Amygdala (tissue), 56 donors: ENCODE results near the gene CD3D.
"Not testable (repeated sequence)": the region's sequence is repeated elsewhere in the genome, so short reads cannot be mapped to it uniquely, and the experiment has no call there.

Source experiments
- DNase-seq, 56 donors: peaks; one replicate each; lab custom pipeline; 2025; lab: John Stamatoyannopoulos, UW

Gene CD3D

DNA sequence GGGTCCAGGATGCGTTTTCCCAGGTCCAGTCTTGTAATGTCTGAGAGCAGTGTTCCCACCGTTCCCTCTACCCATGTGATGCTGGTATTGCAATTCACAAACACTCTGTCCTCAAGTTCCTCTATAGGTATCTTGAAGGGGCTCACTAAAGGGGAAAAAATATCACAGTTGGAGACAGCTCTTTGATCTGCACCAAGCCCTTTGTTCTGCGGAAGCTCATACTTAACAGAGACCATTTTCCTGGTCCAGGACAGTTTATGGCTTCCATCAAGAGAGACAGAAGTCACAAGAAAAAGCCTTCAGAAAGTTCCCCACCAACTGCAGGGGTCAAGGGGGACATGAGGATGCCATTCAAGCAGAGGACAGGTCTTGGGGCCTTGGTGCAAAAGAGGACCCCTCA, 2.1 kb downstream of the CD3D start:
- DNase-seq: no peak

DNA sequence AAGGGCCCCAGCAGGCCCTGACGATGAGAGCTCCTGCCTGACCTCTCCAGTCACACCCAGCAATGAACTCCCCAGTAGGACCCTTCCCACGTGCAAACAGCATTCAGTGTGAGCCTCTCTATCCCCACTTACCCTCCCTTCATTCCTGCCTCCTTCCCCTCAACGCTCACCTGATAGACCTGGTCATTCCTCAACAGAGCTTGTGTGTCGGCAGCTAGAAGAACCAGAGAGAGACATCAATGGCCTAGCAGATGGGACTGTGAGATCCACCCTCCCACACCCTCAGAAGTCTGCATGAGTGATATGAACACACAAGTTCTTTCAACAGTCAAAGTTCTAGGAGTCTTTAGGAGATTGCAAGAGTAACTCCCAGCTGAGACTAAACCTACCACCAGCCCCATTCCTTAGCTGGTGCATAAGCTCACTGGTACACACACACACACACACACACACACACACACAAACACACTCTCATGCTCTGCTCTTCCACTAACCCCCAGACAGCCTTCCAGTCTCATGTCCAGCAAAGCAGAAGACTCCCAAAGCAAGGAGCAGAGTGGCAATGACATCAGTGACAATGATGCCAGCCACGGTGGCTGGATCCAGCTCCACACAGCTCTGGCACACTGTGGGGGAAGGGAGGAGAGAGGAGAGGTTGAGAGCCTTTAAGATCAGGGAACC, 3.1 kb downstream of the CD3D start:
- DNase-seq: no peak

DNA sequence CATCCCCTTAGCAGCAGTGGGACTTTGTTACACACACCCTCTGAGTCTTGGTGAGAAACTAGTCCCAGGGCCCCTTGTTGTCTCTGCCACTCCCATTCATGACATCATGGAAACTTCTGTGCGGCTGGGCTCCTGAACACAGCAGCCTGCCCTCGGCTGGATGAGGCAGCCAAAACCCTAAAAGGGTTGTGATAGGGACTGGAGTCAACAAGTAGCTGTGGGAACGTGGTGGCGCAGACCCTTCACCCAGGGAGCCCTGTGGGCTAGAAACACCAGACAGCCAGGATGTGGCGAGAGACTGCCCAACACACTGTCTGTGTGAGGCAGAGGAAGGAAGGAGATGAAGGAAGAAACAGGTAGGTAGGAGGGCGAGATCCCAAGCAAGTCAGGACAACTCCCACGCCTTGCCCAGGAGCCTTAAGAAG, 3.9 kb downstream of the CD3D start:
- DNase-seq: no peak

DNA sequence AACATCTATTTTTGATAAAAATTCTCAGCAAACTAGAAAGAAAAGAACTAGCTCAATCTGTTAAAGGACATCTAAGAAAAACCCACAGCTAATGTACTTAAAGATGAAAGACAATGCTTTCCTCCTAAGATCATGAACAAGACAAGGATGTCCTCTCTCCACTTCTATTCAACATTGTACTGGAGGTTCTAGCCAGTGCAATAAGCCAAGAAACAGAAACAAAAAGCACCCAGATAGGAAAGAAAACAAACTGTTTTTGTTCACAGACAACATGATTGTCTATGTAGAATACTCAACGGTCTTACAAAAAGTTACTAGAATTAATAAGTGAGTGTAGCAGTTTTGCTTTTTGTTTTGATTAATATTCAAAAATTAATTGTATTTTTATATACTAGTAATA, 7.8 kb downstream of the CD3D start:
- DNase-seq: no peak

DNA sequence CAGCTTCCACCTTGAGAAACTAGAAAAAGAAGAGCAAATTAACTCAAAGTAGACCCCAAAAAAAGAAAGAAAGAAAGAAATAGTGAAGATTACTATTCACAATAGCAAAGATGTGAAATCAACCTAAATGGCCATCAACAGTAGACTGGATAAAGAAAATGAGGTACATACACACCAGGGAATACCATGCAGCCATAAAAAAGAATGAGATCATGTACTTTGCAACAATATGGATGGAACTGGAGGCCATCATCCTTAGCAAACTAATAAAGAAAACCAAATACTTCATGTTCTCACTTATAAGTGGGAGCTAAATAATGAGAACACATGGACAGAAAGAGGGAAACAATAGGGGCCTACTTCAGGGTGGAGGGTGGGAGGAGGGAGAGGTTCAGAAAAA, 13.8 kb downstream of the CD3D start:
- no peak for DNase-seq

DNA sequence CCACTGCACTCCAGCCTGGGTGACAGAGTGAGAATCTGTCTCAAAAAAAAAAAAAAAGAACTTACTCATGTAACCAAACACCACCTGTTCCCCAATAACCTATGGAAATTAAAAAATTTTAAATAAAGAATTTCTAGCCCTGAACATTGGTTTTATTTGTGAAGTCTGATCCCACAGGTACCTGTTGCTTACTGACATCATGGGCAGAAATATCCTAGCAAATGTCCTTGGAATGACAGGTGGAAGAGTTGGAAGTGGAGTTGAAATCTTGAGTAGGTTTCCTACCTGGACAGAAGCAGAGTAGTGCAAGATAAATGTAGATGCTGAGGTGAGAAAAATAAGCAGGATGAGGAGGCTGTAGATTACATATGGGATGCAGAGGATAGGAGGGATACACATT, 17.2 kb downstream of the CD3D start:
- no peak for DNase-seq

DNA sequence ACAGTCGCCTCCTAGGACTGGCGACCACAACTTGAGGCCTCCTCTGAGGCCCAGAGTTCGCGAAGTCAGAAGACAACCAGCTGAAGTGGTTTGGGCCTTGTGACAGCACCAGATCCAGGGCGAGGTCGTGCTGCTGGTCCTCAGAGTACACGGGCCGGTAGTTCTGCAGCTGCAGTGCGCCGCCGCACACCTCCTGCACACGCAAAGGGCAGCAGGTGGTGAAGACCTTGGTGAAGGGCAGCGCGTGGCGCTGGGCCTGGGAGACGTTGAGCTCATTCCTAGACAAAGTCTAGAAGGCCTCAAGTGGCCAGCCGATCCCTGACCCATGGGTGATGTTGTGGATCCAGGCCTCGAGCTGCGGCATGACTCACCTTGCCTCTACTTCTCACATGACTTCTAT, 19.8 kb downstream of the CD3D start:
- DNase-seq: no peak

DNA sequence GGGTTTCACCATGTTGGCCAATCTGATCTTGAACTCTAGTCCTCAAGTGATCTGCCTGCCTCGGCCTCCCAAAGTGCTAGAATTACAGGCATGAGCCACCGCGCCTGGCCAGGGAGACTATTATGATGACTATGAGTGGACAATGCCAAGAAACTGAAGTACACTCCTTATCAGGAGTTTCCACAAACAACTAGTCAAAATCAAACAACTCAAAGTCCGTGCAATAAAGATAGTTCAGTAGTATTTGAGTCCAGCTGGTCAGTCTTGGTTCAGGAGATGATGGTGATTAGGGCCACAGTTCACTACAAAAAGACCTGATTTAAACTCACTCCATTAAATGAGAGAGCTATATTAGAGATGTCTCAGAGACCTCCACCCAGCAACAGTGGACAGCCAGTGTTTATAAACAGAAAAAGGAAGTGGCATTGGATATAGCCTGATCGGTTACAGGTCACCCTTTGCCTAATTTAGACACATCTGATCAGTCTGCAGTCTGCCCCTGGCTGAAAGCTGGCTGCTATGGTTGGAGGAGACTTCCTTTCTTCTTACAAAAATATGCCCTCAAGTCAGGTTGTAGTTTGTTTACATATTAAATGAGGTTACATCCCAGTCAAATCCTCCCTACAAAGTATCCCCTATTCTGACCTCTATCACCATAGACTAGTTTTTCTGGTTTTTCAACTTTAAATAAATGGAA, 21.0 kb downstream of the CD3D start:
- DNase-seq: no peak

DNA sequence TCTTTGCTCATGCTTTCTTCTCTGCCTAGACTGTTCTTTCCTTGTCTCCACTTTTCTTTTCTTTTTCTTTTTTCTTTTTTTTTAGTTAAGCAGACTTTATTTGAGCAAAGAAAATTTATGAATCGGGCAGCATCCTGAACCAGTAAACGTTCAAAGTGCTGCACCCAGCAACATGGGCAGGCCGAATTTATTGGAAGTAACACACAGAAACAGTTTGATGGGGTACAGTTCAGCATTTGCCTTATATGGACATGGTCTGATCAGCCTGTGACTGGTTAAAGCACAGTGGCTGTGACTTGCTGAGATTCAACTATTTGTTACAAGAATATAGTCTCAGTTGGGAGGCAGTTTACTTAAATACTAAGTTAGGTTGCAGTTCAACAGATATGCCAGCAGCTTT, 22.0 kb downstream of the CD3D start:
- no peak for DNase-seq

DNA sequence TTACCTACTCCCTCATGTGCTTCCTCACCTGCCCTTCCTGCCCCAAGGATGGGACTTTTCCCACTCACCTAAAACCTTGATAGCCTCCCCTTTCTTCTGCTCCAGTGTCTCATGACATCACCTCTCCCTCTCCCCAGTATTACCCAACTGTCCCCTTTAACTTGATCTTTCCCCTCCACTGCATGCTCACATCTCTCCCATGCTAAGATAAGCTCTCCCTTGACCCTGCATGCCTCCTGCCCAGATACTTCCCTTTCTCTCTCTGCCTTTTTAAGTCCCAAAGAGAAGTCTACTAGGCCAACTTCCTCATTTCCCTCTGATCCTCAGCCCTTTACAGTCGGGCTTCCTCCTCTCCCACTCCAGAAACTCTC, 23.2 kb downstream of the CD3D start:
- no peak for DNase-seq

DNA sequence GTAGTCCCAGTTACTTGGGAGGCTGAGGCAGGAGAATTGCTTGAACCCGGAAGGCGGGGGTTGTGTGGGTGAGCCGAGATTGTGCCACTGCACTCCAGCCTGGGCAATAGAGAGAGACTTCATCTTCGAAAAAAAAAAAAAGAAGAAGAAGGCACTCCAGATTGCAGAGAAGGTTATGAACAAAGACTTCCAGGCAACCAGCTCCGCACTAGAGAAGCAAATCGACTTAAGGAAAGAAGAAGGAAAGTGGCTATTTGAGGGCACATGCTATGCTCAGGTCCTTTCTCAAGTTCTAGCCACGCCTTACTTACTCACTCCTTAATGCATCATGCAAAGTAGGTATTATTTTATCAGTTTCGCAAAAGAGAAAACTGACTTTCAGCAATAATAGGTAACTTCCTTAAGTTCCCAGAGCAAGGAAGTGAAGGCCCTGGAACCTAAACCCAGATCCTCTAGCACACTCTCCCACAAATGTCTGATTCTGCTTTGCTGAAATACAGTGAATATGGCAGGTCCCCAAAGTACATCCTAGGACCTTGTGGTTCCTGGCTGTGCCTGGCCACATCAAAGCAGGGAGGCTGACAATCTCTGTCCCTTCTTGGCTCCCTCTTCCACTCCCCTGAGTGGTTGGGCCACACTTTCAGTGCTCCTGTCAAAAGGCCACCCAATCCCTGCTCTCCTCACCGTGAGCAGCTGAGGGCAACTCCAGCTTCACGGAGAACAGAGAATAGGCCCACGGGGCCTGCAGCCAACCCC, 23.7 kb downstream of the CD3D start:
- no peak for DNase-seq

DNA sequence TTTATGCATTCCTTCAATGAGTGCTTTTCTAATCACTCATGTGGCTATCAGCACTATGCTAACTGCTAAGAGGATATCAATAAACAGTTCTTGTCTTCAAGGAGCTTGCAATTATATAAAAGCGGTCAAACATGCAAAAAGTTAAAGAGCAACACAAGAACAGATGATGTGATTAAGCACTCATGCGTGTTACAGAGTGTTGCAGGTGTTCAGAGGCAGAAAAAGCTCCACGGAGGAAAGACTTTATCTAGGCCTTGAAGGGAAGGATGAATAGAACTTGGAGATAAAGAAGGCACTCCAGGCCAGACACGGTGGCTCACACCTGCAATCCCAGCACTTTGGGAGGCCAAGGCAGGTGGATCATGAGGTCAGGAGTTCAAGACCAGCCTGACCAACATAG, 24.4 kb downstream of the CD3D start:
- DNase-seq: no peak

DNA sequence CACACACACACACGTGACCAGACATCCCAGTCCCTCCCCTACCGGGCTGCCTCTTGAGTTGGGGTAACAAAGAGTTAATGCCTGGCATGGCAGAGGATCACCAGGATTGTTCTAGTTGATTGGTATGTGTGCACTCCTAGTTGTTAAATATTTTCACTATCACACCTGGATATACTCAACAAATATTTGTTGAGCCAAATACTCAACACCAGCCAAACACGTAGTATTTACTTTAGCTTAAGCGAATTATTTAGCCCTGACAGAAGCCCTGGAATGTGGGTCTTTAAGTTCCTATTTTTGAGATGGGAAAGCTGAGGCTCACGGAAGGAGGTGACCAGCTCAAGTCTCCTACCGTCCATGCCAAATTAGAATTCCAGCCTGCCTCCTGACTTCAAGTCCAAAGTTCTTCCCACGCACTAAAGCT, 27.5 kb downstream of the CD3D start:
- no peak for DNase-seq

DNA sequence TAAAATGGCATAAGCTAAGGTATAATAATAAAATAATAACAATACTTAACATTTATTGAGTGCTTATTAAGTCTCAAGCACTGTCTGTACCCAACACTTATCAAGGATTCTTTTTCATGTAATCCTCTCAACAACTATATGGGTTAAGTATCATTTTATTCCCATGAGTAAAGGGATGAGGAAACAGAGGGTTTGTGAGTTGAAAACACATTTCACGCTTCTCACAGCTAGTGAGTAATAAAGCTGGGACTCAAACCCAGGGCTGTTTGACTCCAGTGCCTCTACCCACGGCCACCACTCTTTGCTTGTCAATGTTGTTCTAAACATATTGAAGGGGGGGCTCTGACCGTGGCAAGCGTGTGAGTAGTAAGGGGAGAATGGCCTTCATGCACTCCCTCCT, 29.3 kb downstream of the CD3D start:
- no peak for DNase-seq

DNA sequence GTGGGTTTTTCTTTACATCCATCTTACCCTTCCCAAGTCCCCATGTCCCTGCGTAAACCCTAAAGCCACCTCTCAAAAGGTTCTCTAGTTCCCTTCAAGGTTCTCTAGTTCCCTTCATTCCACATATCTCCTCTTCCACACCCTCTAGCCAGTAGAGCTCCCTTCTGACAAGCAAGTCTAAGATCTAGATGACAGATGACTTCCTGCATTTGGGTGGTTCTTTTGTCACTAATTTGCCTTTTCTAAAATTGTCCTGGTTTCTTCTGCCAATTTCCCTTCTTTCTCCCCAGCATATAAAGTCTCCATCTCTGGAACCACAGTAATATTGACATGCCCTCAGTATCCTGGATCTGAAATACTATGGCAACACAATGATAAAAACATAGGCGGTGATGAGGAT, 30.2 kb downstream of the CD3D start:
- no peak for DNase-seq

DNA sequence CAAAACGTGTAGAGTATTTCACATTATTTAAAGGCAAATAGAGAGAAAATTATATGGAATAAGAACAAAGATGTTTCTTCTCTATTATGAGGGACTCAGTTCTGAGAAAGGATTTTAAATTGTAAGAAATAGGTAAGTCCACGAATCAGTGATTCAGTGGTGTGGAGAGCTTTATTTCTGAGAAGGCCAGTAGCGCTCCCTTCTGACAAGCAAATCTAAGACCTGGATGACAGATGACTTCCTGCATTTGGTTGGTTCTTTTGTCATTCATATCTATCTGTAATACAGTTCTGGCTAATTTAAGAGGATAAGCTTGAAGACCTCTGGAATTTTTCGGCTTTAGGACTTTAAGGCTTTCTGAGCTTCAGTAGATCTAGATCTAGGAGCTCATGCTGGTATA, 31.0 kb downstream of the CD3D start:
- no peak for DNase-seq

DNA sequence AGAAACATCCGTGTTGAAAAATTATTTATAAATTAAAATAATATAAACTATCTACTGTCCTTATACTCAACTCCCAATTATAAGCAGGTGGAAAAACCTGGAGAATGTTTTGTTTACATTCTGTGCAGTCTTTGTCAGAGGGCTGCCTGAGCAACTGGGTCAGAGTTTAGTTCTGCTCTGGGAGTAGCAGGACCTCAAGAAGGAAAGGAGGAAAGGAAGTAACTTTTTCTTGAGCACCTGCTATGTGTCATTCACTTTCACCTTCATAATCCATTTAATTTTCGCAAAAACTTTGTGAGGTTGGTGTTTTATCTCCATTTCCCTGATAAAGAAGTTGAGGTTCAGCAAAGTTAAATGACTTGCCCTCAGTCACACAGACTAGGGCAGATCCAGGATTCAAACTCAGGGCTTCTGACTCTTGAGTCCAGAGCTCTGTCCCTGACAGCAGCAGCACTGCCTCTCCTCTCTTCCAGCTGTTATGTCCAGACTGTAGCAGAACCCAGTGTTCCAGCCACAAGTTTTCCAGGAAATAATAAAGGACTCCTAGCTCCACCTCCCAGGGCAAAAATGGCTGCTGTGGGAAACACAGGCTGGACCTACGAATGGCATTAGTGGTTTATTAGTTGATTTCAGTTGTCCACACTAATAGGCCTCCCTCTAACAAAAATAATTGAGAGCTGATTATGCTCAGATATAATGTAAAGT, 31.6 kb downstream of the CD3D start:
- no peak for DNase-seq

DNA sequence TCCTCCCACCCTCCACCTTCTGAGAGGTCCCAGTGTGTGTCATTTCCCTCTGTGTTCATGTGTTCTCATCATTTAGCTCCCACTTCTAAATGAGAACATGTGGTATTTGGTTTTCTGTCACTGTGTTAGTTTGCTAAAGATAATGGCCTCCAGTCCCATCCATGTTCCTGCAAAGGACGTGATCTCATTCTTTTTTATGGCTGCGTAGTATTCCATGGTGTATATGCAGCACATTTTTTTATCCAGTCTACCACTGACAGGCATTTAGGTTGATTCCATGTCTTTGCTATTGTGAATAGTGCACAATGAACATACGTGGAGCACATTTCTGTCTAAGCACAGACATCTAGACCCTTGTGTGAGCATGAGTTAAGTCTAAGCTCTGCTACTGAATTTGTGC, 32.2 kb downstream of the CD3D start:
- DNase-seq: no peak

DNA sequence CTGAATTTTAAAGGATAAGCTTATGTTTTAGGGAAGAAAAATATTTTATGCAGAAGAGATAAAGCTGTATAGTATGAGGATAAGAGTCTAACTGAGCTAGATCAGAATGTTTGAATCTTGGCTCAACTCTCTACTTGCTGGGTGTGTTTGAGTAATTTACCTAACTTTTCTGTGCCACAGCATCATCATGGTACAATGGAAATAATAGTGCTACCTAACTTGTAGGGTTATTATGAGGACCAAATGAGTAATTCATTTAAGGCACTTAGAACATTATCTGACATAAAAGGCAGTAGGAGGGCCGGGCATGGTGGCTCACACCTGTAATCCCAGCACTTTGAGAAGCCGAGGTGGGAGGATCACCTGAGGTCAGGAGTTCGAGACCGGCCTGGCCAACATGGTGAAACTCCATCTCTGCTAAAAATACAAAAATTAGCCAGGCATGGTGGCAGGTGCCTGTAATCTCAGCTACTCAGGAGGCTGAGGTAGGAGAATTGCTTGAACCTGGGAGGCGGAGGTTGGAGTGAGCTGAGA, 33.4 kb downstream of the CD3D start:
- not testable (repeated sequence) for DNase-seq

DNA sequence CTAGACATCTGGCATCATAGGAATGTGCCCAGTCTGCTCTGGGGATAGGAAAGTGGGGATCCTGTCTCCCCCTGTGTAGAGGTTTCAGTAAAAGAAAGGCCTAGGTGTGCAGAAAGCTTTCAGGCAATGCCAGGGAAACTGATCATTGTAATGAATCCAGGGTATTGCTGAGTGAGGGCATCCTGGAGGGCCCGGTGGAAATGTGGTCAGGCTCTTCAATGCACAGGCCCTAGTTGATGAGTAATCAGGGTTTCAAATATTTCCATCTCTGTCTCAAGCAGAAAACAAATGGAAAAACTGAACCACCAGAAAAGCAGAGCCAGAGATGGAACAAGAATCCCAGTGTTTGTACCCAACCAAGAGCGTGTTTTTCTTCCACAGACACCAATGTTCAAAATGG, 35.9 kb downstream of the CD3D start:
- DNase-seq: no peak

DNA sequence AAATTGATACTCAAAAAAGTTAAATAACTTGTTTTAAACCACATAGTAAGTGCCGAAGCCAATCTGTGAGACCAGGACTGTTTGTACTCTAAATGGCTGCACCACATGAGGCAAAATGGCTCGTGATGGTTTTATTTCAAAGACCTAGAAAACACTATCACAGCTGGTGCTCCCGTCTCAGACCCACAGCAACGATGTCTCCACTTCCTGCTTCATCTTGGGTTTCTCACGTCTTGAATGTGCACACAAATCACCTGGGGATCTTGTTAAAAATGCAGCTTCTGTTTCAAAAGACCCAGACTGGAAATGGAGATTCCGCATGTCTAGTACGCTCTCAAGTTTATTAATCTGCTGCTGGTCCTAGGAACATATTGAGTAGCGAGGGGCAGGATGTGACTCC, 36.8 kb downstream of the CD3D start:
- no peak for DNase-seq
